Measurements from ENCODE around the gene BGLAP.
"Not testable (repeated sequence)": the region's sequence is repeated elsewhere in the genome, so short reads cannot be mapped to it uniquely, and the experiment has no call there.

Gene BGLAP

GRCh38 chr1:156212833-156213643, 28.9 kb upstream of the BGLAP start, which contains the start of gene PMF1:
Gene PMF1 (plus strand): TSS chr1:156213007. CDS start chr1:156213016, 9 bp downstream.
- TF ChIP-seq CTCF (IDR thresholded peaks at IDR 0.05; ENCODE audit: low read length) (no peak), EZH2 (optimal IDR thresholded peaks at IDR 0.05; ENCODE audit: low read depth, low read length) (no peak), EZH2phosphoT487 (IDR thresholded peaks at IDR 0.05; ENCODE audit: low read length) (no peak)
- peaks cover 4% of the 10 kb centered on the region; the same call in 1 of the 2 replicates for H3K36me3 ChIP-seq (replicated peaks; ENCODE audit: insufficient read depth, low read length)
- H3K79me2 ChIP-seq (ENCODE audit: low read length) = peaks cover 39% of the 10 kb centered on the region
- peak; percentile 100 for DNase-seq
- peak within 1 kb of the TSS; percentile 90 for H3K4me3 ChIP-seq (ENCODE audit: low read length)
- peaks cover 22% of the 10 kb centered on the region for H3K4me1 ChIP-seq (ENCODE audit: low read length)
- H3K9ac ChIP-seq (ENCODE audit: low read length) = peak within 1 kb of the TSS; percentile 94
- no peaks in the 10 kb centered on the region for H3K9me3 ChIP-seq (replicated peaks; ENCODE audit: insufficient read depth, low read length)
- no peaks in the 10 kb centered on the region for H3K27me3 ChIP-seq (replicated peaks; ENCODE audit: insufficient read depth, low read length)
- H3K9me2 ChIP-seq (replicated peaks; ENCODE audit: insufficient read depth, low read length) = no peaks in the 10 kb centered on the region
- peak within 1 kb of the TSS; percentile 88 for H3K27ac ChIP-seq (ENCODE audit: low read length)
- H3K4me2 ChIP-seq (ENCODE audit: low read depth, low read length) = peak within 1 kb of the TSS; percentile 80
- peak within 1 kb of the TSS; percentile 80 for H2AFZ ChIP-seq (ENCODE audit: low read length)
- peaks cover 28% of the 10 kb centered on the region for H3F3A ChIP-seq (ENCODE audit: insufficient read depth, low read length)
- H4K20me1 ChIP-seq (ENCODE audit: insufficient read depth, low read length) = no peaks in the 10 kb centered on the region

- Histone ChIP-seq H3K4me2 (ENCODE audit: low read depth, low read length) (peak overlapping the region; percentile 80), H3K27ac (ENCODE audit: low read length) (peak overlapping the region; percentile 88), H3K9ac (ENCODE audit: low read length) (peak overlapping the region; percentile 94), H3K79me2 (ENCODE audit: low read length) (peaks cover 43% of the 10 kb centered on the region), H3K36me3 (replicated peaks; ENCODE audit: insufficient read depth, low read length) (peaks cover 4% of the 10 kb centered on the region; the same call in 1 of the 2 replicates), H3K4me3 (ENCODE audit: low read length) (peak overlapping the region; percentile 90), H3K4me1 (ENCODE audit: low read length) (peaks cover 26% of the 10 kb centered on the region), H4K20me1 (ENCODE audit: insufficient read depth, low read length) (no peaks in the 10 kb centered on the region), H2AFZ (ENCODE audit: low read length) (peak overlapping the region; percentile 80), H3K9me2 (replicated peaks; ENCODE audit: insufficient read depth, low read length) (no peaks in the 10 kb centered on the region), H3F3A (ENCODE audit: insufficient read depth, low read length) (peaks cover 31% of the 10 kb centered on the region), H3K9me3 (replicated peaks; ENCODE audit: insufficient read depth, low read length) (no peaks in the 10 kb centered on the region), H3K27me3 (replicated peaks; ENCODE audit: insufficient read depth, low read length) (no peaks in the 10 kb centered on the region)
- no peak for DNase-seq
- no peak for TF ChIP-seq CTCF (IDR thresholded peaks at IDR 0.05; ENCODE audit: low read length)
- no peak for TF ChIP-seq EZH2 (optimal IDR thresholded peaks at IDR 0.05; ENCODE audit: low read depth, low read length)
- TF ChIP-seq EZH2phosphoT487 (IDR thresholded peaks at IDR 0.05; ENCODE audit: low read length) = no peak
These were observed 28.4 kb upstream of the BGLAP start for GRCh38 chr1:156213644-156213966.

GRCh38 chr1:156214024-156214748, 27.8 kb upstream of the BGLAP start:
- H3K9me3 ChIP-seq (replicated peaks; ENCODE audit: insufficient read depth, low read length) = no peaks in the 10 kb centered on the region

GRCh38 chr1:156216361-156217086, 25.5 kb upstream of the BGLAP start:
- DNase-seq; H3K9me3 ChIP-seq (replicated peaks; ENCODE audit: insufficient read depth, low read length); H3K9me2 ChIP-seq (replicated peaks; ENCODE audit: insufficient read depth, low read length); H3K27me3 ChIP-seq (replicated peaks; ENCODE audit: insufficient read depth, low read length); H3K27ac ChIP-seq (ENCODE audit: low read length); H2AFZ ChIP-seq (ENCODE audit: low read length); H4K20me1 ChIP-seq (ENCODE audit: insufficient read depth, low read length); H3K4me2 ChIP-seq (ENCODE audit: low read depth, low read length); H3K36me3 ChIP-seq (replicated peaks; ENCODE audit: insufficient read depth, low read length); H3K9ac ChIP-seq (ENCODE audit: low read length); H3K4me3 ChIP-seq (ENCODE audit: low read length): not testable (repeated sequence)
- H3K79me2 ChIP-seq (ENCODE audit: low read length) = peaks cover 64% of the 10 kb centered on the region
- H3F3A ChIP-seq (ENCODE audit: insufficient read depth, low read length) = peaks cover 29% of the 10 kb centered on the region
- peaks cover 38% of the 10 kb centered on the region for H3K4me1 ChIP-seq (ENCODE audit: low read length)

More at GRCh38 chr1:156214024-156214748, 27.8 kb upstream of the BGLAP start:
- no peaks in the 10 kb centered on the region for H3K9me2 ChIP-seq (replicated peaks; ENCODE audit: insufficient read depth, low read length)
- TF ChIP-seq EZH2 (optimal IDR thresholded peaks at IDR 0.05; ENCODE audit: low read depth, low read length) (no peak), CTCF (IDR thresholded peaks at IDR 0.05; ENCODE audit: low read length) (no peak)
- peak overlapping the region; percentile 90; the same call in 1 of the 2 replicates for H3K4me3 ChIP-seq (ENCODE audit: low read length)
- no peak for DNase-seq
- H3K4me2 ChIP-seq (ENCODE audit: low read depth, low read length) = peak overlapping the region; percentile 80; the same call in 1 of the 2 replicates
- H3K4me1 ChIP-seq (ENCODE audit: low read length) = peaks cover 28% of the 10 kb centered on the region
- H3K27me3 ChIP-seq (replicated peaks; ENCODE audit: insufficient read depth, low read length) = no peaks in the 10 kb centered on the region
- no peaks in the 10 kb centered on the region; the same call in 1 of the 2 replicates for H3K36me3 ChIP-seq (replicated peaks; ENCODE audit: insufficient read depth, low read length)
- peaks cover 32% of the 10 kb centered on the region for H3F3A ChIP-seq (ENCODE audit: insufficient read depth, low read length)
- H2AFZ ChIP-seq (ENCODE audit: low read length) = no peak overlapping the region
- H3K27ac ChIP-seq (ENCODE audit: low read length) = no peak overlapping the region
- H3K79me2 ChIP-seq (ENCODE audit: low read length) = peaks cover 44% of the 10 kb centered on the region
- no peaks in the 10 kb centered on the region for H4K20me1 ChIP-seq (ENCODE audit: insufficient read depth, low read length)
- peak overlapping the region; percentile 94; the same call in 1 of the 2 replicates for H3K9ac ChIP-seq (ENCODE audit: low read length)

Measured in MM.1S (cell line).